ENCODE measurements around the gene ERBB3.

DNA sequence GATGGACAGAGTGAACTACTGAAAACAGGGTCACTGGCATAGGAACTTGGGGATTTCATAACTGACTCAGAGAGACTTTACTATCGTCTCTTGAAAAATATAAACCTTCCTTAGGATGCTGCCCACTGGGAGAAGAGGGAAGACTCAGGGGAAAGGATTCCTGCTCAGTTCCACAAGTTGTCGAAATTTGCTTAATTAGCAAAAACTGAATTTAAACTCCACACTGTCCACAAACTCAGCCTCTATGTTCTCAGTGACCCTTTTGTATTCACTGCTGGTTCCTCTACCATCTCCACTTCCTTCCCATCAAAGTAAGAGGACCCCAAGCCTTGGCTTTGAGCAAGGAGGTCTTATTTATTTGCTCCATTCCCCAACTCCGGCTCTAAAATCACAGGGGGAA, 65.3 kb downstream of the ERBB3 start:
- TF ChIP-seq CTCF (IDR thresholded peaks at IDR 0.05; ENCODE audit: poor library complexity): no peak
- no peak for TF ChIP-seq EZH2 (IDR thresholded peaks at IDR 0.05; ENCODE audit: borderline replicate concordance)
